HK-2 (cell line): ENCODE measurements around the gene CDIPT.

Experiments used
- DNase-seq: peaks from one replicate; pipeline ENCODE4 v3.0.0-alpha.2; 2018; ENCODE audit not compliant: unreplicated experiment

The CDIPT gene

DNA sequence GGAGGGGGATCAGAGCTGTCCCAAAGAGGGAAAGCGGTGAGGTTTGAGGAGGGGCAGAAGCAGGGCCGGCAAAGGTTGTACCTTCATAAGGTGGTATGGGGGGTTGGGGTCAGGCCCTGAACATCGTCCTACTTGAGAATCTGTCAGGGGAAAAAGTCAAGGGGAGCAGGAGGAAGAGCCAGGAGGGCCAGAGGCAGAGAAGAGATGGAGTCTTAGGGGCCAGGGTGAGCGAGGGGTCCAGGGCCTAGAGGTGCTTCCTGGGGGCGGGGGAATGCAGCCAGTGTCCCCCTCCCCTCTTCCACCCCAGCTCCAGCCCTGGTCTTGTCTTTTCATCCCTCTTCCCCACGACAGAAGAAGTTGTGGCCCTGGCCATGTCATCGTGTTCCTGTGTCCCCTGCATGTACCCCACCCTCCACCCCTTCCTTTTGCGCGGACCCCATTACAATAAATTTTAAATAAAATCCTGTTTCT is 52.3 kb downstream of the CDIPT start:
- no peak for DNase-seq

- DNase-seq = no peak
These were observed 53.0 kb downstream of the CDIPT start for GRCh38 chr16:29809850-29810698.

DNA sequence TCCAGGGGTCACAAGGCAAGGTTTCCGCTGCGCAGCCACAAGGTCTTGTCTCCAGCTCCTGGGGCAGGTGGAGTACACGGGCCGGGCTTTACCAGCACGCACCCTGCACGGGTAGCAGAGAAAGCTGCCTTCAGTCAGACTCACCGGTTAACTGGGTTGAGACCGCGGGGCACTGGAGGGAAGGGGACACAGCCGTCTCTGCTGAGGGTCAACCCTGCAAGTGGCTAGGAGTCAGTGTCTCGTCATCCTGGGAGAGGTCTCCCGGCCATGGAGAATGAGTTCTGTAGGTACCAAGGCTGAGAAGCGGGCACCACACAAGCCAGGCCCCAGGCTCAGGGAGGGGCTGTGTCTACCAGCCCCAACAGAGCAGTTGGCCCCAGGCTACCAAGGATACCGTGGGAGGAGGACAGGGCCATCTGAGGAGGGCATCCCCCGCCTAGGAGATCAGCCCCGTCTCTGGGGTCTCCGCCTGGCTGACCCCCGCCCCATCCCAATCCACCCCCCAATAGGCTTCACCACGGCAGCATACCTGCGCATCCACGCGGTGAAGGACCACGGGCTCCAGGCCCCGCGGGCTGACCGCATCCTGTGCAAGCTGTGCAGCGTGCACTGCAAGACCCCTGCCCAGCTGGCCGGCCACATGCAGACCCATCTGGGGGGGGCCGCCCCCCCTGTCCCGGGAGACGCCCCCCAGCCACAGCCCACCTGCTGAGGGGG is 53.8 kb downstream of the CDIPT start:
- DNase-seq = no peak
